UCSD-AML1 (cell line): ENCODE data around the gene ATF4.
A peak's percentile ranks its signal among the peaks of the same experiment; 100 is the strongest.

Experiments
- DNase-seq: peaks from one replicate; lab custom pipeline; 2025; ENCODE audit not compliant: unreplicated experiment; lab: John Stamatoyannopoulos, UW

The ATF4 gene

DNA sequence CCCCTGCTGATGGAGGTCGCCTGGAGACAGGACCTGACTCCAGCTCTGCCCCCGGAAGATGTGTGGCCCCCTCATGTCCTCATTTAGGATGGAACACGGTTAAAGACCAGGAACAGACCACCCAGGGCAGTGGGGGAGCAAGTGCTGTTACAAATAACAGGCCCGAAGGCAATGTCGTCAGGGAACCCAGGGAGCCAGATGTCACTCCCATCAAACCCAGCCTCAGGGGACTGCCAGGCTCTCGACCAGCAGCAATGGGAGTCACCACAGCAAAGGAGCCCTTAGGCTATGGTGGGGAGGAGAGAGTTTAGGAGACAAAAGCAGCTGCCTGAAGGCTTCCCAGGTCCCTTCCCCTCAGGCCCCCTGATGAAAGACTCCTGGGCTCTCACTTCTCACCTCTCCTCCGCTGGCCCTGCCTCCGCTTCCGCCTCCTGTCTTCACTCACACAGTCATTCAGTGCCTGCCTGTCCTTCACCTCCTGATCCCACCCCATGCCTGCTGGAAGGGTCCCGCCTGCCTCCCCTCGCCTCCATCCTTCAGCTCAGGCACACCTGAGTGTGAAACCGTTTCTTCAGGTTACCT is 7.8 kb downstream of the ATF4 start:
- no peak for DNase-seq

DNA sequence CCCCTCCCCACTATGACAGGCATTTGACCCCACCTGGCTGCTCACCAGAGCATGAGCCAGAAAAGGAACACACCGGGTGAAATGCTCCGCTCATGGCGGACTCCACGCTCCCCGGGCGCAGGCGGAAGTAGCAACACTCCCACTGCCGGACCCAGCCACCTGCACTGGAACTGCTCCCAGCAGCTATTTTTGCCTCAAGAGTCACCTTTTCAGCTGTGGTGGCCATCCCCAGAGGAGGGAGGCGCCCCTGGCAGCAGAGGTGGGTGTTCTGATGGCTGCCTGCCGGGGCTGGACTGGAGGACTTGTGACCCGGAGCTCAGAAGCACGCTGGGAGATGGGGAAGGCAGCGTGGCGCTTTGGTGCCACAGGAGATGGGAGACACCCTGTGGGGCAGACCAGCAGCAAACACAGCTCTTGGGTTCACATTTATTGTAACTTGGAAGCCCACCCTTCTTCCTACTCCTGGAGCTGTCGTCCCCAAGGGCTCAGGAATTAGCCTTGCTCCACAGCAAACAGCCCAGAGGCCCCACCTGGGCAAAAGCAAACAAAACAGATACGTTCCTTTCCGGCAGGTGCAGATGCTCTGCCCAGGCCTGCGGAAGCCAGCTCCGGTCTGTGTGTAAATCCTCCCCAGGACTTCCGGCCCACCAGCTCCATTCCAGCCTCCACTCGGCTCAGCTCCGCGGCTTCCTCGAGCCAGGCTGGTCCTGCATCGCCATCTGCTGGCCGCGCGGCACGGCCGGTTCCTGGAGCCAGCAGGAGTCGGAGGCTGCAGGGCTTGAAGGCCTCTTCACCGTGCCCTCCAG is 8.5 kb downstream of the ATF4 start:
- DNase-seq = peak; percentile 90

DNA sequence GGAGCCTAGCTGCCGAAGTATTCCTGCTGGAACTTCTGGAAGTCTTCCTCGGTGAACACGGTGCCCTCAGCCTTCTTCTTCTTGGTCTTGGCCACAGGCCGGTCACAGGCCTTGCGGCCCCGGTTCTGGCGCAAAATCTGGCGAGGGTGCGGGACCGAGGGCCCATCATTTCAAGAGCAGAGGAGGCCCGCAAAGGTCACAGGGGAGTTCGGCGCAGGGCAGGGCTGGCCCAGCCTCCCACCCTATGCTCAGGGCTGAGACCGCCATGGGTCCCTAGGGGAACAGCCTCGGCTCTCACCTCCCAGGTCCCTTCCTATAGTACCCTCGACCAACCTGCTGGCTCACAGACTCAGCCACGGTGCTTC is 9.1 kb downstream of the ATF4 start:
- no peak for DNase-seq

DNA sequence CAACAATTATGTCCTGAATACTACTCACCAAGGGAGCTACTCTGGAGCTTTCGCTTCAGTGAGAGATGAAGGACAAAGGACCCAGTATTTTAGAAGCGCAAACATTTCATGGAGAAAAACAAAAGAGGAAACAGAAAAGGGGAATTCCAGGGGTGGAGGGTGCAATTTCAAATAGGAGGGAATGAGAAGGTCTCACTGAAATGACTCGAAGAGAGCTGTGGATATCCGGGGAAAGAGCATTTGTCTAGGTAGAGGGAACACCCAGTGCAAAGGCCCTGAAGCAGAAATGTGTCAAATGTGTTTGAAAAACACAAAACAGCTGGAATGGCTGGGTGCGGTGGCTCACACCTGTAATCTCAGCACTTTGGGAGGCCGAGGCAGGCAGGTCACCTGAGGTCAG is 9.8 kb downstream of the ATF4 start:
- no peak for DNase-seq

DNA sequence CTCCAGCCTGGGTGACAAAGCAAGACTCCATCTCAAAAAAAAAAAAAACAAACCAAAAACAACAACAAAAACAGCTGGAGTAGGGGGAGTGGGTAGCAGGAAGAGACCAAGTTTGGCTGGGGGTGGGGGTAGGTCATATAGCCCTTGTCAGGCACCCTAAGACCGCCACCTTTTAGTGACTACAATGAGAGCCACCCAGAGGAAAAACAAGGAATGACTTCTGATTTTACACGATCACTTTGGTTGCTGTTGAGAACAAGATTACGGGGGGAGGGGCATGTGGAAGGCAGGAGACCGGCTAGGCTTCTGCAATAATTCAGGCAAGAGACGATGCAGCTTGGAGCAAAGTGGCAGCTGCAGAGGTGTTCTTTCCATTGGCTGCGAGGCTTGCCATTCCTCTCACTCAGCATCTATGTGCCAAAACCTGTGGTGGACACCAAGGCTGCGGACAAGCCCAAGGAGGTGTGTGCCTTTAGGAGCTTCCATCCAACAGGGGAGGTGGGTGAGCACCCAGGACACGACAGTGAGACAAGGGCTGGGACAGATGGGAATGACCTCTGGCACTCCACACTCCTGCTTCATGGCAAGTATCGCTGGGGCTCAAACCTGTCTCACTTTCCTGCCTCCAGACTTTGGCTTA is 10.4 kb downstream of the ATF4 start:
- no peak for DNase-seq

DNA sequence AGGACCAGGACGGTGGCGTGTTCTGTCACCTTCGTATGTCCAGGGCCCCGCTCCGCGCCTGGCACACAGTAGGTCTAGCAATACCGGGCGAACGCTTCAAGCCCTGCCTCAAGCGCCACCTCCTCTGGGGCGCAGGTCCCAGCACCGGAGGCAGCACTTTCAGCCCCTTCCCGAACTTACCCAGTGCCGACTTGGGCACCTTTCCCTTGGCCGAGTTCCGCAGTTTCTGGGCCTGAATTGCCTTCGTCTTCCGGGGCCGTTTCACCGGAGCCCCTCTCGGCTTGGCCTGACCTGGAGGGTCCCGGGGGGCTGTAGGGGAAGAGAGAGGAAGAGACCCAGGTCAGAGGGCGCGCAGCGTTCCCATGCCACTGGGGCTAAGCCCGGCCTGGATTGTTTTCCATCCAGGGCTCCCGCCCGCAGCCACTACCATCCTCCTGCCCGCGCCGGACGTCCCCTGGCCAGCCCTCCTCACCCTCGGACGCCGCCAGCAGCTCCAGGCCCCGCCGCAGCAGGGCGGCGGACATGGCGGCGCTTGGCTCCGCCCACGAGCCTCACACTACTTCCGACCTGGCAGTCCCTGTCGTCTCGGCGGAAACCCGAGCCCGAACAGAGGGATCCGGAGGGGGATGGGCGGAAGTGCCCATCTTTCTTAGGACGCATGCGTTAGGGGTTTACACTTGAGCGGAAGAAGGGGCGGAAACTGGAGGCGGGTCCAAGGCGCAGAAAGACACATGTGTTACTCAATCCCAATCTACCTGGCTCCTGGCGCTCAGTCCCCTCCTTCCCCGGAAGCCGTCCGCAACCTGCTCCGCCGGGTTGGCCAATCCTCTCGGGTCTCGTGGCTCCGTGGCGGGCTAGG is 12.1 kb downstream of the ATF4 start, which contains the start of gene RPS19BP1:
Gene RPS19BP1, minus strand, starts transcription at position 534 of the 859 bp plus-strand sequence. Its CDS starts 10 bp downstream, at position 524.
- peak; percentile 99 for DNase-seq

DNA sequence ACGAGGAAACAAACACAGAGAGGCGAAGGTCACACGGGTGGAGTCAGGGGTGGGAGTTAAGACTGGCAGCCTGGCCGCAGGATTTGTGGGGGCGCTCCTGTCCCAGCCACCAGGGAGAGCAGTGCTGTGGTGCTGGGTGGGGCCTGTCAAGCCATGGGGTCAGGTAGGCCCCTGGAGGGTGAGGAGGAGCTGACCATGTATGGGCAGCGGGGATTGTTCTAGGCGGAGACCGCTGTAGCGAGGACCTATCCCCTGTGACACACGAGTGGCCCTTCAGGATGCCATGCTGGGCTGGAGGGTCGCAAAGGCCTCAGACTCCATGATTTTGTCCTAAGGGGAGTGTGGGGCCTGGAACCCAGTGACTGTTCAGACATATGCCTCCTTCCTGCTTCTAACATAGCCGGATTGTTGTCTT is 13.7 kb downstream of the ATF4 start:
- DNase-seq = no peak

DNA sequence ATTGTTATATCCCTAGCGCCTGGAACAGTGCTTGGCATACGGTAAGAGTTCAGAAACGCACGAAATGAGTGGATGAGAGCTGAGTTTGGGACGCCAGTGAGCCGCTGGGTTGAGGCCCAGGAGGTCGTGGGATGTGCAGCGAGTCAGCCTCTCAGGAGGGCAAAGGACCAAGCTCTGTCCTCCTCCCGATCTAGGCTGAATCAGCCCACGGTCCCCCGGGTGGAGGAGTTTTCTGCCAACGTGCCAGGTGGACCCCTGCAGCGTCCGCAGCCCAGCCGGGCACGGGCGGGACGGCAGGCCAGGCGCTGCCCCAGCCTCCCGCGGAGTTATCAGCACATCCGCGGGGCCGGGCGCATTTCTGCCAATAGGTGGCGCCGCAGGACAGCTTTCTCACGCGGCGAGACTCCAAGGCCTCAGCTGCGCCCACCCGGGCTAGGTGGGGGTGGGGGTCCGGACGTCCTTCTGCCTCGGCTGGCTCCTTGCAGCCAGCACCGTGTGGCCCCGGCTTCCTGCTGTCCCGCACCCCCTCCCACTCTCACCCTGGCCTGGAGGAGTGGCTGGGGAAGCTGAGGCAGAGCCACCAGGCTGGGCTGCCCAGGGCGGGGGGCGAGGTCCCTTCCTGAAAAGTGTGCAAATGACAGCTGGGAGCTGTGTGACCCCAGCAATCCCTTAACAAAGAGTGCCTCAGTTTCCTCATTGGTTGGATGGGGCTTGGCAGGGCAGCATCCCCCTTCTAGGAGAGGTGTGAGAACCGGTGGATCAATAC is 14.4 kb downstream of the ATF4 start:
- DNase-seq = peak; percentile 79

DNA sequence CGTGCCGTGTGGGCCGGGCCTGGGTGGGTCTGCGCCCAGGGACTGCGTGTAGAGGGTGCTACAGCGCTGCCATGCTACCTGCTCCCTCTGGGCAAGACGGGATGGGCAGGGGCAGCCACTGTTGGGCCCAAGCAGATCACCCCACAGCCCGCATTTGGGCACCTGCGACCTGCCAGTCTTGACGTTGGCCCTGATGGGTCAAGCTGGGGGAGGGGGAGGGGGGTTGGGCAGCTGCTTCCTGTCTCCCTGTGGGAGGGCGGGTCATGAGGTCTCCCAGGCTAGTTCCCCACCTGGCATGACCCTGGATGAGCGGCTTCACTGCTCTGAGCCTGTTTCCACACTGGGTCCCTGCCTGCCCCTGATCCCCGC is 15.0 kb downstream of the ATF4 start:
- no peak for DNase-seq

DNA sequence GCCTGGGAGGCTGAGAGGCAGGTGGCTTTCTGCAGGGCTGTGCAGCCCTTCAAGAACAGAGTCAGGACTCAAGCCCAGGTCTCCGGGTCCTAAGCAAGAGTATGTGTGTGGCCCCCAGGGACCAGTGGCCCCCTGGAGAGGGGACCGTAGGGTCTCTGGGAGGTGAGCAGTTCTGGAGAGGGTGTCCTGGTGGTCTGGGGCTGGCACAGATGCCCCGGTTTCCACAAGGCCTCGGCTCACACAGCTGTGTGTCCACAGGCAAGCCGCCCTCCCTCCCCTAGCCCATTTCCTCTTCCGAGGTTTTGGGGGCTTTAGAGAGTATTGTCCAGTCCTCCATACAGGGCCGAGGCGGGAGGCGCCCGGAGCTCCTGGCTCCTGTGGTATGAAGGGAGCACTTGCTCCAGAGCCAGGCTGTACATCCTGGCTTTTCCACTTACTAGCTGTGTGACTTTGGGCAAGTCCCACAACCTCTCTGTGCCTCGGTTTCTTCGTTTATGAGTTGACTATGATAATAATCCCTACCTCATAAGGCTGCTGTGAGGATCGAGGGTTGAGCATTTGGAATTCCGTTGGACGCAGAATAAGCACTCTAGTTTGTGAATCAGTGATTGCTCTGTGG is 15.6 kb downstream of the ATF4 start:
- no peak for DNase-seq

DNA sequence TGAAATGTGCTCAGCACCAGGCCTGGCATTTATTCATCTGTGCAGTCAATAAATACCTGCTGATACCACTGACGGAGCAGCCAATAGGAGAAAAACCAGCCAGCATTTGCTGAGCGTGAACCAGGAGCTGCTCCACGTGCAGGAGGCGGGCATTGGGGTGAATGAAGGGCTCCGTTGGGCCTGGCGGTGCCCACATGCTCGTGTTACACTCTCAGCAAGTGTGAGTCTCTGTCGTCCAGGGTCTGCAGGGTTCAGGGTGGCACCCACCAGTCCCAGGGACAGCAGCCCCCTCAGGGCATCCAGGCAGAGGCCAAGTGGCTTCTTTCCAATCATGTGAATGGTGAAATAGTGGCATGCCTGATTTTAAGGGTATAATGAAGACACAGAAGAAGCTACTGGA is 16.3 kb downstream of the ATF4 start:
- DNase-seq = no peak

DNA sequence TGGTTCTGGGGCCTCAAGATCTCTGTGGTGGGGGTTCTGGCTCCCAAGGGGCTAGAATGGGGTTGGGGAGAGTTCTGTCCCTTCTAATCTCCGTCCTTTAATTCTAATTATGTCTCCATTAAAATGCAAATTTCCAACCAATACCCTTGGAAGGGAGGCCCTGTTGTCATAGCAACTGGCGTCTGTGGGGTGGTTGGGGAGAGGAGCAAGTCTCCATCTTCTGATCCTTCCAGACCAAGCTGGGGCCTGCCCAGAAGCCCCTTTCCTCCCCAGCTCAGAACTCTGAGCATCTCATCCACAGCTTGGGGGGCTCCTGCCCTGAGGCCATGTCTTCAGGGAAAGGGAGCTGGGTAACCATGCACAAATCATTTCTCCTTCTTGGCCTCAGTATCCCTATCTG is 17.6 kb downstream of the ATF4 start:
- no peak for DNase-seq

DNA sequence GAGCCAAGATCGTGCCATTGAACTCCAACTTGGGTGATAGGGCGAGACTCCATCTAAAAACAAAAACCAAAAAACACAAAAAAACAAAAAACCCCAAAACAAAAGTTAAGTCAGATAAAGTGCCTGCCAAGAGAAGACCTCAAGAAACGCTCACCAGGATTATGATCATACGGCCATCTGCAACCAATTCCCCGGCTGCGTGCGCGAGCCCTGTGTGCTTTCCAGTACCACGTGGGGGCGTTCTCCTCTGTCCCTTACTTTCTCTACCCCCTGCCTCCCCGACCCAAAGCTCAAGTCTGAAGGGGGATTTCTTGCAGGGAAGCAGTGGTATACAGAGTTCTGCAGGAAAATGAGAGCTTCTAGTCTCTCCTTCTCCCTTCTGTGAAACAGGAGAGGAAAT is 22.7 kb downstream of the ATF4 start:
- no peak for DNase-seq

DNA sequence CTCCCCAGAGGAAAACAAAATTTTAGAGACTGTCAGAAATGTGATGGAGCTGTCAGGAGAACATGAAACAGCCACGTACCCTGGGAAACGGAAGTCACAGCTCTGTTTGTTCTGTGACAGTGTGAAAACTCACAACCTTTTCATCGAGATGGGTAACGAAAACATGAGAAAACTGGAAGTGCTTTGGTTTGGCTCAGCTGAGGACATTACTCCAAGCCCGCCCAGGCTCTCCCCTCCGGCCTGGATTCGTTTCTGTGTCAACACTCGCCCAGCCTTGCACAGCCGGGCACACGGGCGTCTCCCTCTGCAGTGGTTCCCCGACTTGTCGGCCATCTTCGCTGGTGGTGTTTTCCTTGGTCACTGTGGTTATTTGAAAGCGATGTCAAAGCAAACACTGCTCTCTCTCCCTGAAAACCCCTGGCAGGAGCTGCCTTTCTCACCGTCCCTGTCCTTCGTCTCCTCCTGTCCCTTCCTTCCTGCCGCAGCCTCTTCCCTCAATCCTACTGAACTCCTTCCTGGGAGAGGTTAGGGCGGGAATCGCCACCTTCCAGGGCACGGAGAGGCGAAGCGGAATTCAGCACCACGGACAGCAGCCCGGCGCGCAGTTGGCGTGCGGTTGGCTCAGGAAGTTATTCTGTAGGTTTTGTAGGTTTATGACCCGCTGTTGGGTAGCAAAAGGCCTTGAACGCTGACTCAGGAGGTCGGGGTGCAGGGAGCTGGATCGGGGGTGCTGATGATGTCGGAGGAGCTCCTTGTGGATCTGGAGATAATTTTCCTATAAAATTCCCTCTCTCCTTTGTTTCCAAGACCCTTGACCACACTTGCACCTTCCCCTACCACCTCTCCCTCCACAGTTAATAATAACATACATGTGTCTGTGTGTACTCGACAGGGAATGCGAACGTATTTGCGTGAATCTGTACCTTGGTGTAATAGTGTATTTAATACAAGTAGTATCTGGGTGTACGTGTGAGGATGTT is 25.3 kb downstream of the ATF4 start:
- peak; percentile 58 for DNase-seq

DNA sequence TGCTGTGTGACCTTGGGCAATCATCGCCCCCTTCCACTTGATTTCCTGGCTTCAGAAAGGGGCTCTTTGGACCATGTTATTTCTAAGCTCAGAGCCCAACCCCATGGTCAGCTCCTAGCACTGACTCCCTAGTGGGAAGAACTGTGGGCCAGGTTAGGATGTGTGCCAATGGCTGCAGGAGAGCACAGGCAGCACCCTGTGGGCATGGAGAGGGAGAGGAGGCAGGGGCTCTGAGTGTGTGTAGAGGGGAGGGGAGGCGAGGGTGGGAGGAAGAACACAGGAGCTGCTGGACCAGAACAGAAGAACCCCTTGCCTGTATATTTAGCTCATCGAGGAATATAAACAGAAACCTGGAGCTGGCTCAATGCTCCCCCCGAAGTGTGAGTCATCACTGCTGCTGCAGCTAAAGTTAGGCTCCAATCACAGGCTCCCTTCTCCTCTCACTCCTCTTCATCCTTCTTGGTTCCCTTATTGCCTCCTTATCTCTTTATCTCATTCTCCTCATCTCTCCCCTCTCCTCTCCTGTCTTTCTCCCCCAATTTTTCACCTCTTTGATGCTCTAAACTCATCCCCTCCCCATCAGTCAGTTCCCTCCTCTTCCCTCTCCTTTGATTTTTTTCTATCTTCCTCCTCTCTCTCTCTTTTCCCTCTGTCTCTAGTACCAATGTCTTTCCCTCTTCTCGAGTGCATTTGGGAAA is 26.7 kb downstream of the ATF4 start:
- no peak for DNase-seq

DNA sequence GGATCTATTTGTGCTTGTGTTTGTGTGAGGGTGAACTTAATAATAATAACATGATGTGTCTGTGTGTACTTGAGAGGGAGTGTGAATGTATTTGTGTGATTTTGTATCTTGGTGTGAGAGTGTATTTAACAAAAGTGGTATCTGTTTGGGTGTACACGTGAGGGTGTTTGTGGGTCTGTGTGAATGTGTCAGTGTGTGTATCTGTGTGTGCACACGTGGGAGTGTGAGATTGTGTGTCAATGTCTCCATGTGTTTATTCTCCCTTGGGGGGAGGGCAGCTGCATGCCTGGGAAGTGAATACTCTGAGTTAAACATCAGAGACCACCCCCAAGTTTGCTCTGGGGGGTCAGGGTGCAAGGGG is 27.2 kb downstream of the ATF4 start:
- DNase-seq = no peak

DNA sequence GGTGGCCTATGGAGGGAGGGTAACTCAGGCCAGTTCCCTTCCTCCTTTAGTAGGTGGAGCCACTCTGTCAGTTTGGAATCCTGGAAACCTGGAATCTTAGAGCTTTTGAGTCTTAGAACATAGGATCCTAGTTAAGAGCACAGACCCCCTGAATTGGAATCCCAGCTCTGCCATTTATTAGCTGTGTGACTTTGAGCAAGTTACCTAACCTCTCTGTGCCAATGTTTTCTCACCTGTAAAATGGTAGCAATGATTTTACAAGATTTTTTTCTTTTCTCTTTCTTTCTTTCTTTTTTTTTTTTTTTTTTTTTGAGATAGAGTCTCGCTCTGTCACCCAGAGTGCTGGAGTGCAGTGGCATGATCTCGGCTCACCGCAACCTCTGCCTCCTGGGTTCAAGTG is 33.1 kb downstream of the ATF4 start:
- DNase-seq = no peak

DNA sequence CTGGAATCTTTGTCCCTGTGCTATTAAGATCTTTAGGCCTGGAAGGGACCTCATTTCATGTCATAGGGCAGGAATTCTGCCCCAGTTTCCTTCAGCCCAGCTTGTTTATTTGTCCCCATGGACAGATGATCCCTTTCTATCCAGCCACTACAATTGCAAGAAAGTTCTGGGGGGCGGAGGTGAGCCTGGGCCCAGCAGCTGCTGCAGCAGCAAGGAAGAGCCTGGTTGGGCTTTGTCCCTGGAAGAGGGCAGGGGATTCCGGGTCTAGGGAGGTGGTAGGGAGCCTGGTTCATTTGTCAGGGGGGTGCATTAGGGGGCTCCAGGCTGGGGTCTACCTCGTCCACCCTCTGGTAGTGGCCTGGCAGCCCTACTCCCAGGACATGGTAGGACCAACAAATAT is 33.8 kb downstream of the ATF4 start:
- no peak for DNase-seq
